CD4-positive, alpha-beta T cell treated with Interleukin-21 for 1 hour (primary cell): ENCODE results near the gene ATF7.
"Not testable (repeated sequence)": the region's sequence is repeated elsewhere in the genome, so short reads cannot be mapped to it uniquely, and the experiment has no call there.

Experiments
- DNase-seq: peaks from one replicate; pipeline ENCODE4 v3.0.0-alpha.2; 2020

Gene ATF7

DNA sequence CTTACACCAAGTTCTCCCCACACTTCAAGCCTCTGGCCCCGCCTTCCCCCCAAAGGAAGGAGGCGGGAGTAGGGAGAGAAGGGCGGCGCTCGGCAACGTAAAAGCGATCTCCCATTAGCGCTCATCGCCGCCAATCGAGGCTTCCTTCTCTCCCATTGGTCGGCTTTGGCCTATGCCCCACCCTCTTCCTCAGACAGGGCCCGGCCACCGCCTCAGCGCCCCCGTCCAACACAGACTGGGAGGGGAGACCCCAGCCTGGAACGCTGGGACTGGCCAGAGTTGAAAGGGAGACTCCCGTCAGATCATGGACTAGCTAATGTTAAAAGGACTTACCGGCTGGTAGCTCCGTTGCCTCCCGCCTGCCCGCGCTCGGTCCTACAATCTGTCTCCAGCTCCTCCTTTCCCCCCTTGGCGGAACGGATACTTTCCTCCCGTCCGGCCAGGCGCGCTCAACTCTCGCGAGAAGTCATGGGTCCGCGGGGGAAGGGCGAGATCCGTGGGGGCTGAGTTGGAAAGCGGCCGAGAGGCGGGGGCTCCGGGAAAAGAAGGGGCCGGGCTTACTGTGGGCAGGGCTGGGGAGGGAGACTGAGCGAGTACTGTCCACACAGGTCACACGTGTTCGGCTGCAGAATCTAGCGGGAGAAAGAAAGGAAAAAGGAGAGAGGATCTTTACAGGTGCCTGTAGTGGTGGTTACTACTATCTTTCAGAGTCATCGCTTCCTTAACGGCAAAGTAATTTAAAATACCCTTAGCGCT lies at the start of gene ATF7:
Gene ATF7, minus strand, starts transcription at position 437 of the 756 bp plus-strand sequence. CDS start 25,382 bp downstream, outside the sequence.
- DNase-seq = peak; percentile 99

DNA sequence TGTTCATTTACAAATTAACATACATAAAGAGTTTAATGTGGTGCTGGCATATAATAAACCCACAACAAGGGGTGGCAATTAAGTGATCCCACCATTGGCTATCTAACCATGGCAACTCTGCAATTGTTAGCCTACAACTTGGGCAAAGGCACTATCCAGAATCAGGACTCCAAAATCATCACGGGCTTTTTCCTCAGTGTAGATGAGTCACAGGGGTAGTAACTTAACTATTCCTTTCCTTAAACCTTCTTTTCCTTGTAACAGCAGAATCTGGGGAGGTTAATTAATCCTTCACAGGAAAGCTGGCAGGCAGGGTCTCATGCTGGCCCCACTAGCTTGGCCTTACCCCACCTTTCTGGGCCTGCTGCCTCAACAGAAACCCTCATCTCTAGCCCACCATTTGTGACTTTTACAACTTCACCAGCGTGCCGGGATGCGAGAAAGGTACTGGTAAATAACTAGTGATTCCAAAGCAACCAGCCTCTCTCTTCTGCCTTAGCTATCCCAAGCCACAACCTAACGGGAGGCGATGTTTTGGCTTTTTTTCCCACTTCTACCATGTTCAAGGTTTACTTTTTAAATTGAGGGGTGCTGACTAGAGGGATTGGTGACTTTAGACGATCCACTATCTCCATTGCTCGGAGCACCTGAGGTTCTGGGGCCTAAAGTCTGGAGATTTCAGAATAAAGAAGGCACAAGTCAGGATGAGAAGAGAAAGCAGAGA lies 49.0 kb upstream of the ATF7 start:
- no peak for DNase-seq

DNA sequence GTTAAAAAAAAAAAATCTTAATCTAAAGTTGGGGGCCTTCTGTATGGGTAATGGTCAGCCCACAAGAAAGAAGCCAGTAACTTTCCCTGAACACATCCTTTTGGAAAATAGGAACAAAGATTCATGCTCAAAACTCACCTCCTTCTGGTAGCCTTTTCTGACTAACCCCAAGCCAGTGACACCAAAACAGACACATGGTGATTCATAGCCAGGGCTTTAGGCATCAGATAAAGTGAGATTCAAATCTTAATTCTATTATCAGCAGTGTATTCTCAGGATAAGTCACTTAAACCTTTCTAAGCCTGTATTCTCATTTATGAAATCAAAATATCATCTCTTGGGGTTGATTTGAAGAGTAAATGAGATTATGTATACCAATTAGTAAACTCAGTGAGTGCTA lies 44.8 kb upstream of the ATF7 start:
- no peak for DNase-seq

DNA sequence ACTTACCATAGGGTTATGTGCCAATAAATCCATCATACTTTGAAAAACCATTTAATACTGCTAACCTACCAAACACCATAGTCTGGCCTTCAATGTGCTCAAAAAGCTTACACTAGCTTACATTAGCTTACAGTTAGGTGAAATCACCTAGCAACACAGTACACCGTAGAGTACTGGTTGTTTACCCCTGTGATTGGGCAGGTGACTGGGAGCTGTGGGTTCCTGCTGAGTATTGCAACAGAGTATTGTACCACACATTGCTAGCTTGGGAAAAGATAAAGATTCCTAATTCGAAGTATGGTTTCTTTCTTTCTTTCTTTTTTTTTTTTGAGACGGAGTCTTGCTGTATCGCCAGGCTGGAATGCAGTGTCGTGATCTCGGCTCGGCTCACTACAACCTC lies 44.1 kb upstream of the ATF7 start:
- no peak for DNase-seq

DNA sequence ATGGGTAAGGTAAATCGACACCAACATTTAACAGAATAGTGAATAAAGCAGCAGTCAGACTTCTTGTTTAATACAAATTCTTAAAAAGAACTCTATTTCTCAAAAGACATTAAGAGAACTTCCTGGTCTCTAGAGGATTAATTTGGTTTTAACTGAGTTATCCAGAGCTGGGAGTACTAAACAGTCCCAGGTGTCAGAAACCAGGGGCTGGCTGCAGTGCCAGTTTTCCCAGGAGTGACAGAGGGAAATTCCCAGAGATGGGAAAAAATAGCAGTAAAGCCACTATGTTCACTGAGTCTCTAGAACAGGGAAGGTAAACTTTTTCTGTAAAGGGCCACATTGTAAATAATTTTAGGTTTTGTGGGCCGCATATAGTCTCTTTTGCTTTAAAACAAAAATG lies 40.9 kb upstream of the ATF7 start:
- no peak for DNase-seq

DNA sequence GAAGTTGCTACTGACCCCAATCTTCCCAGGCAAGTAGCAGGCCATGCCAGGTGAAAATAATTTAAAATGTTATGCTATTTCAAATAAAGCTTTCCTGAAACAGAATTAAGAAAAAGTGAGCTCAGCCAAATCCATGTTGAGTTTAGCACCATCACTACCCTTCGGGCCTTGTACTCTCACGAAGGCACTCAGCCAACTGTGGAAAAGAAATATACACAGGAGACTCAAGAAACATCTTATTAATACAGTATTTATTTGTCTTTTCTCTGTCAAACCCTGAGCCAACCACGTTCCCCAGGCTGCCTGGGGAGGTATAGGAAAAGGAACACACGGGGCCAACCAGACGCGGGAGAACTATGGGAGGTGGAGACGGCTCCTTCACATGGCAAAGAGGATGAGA lies 38.8 kb upstream of the ATF7 start:
- DNase-seq = no peak

DNA sequence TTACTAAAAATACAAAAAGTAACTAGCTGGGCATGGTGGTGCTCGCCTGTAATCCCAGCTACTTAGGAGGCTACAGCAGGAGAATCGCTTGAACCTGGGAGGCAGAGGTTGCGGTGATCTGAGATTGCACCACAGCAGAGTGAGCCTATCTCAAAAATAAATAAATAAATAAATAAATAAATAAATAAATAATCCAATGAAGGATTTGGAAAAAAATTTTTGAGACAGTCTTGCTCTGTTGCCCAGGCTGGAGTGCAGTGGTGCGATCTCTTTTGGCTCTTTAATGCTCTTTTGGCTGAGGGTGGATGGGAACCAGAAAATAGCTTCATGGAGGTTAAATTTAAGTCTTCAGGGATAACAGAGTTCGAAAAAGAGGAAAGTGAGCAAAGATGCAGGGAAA lies 38.0 kb upstream of the ATF7 start:
- DNase-seq = no peak

DNA sequence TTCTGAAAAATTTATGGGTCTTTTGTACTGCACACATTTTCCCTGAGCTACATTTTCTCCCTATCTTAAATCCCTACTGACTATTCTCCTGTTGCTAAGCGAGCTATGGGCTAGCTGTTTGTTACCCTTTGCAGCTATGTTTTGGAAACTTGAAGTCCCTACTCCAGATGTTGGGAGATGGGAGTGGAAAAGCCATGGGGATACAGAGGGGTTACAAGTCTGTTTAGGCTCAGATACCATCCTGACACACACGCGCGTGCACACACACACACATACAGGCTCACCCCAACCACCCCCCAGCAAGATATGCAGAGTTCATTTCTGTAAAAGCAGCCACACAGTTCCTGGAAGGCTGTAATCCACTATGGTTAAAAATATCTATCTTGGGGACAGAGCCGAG lies 33.9 kb upstream of the ATF7 start:
- DNase-seq = no peak

DNA sequence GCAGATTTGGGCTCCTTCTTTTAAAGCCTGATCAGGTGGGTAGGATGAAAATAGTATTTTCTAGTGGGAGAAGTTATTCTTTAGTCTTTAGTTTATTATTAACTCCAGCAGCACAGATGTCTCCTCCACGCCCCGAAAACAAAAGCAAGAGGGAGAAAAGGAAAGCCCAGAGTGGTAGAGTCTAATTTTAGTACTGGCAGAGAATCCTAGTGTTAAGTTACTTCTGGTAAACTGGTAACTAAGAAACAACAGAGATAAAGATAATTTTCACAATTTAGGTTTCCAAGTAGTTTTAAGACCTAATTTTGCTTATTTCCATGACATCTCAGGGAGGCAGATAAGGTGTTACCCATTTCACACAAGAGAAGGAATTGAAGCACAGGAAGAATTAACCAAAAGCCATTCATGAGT lies 33.4 kb upstream of the ATF7 start:
- no peak for DNase-seq

DNA sequence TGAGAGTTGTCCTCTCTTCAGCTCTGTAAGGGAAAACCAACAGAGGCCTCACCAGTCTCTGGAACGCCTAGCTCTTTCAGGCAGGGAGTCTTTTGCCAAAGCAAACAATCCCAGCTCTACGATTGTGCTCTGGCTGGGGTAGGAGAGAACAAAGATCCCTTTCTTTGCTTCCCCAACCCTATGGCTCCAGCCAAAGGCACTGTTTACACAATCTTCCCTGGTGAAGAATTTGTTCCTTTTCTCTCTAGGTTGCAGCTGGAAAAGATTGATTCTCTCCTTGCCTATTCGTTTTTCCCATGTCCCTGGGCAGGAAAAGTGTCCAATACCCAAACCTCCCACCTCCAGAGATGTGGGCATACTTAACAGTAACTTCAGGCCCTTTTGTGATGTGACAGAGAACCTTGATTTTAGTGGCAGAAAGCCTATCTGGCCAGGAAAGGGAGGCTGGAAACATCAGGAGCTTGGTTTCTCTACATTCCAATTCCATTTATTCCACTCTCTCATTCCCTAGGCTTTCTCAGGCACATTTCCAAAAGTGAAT lies 32.9 kb upstream of the ATF7 start:
- DNase-seq = no peak

DNA sequence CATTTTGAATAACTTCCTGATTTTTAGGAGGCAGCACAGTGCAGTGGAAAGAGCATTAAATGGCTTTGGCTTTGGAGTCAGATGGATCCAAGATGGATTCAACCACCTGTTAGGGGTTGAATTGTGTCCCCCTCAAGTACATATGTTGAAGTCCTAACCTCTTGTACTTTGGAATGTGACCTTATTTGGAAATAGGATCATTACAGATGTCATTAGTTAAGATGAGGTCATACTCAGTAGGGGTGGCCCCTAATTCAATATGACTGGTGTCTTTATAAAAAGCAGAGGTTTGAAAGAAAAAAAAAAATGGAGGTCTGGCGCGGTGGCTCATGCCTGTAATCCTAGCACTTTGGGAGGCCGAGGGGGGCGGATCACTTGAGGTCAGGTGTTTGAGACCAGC lies 30.9 kb upstream of the ATF7 start:
- no peak for DNase-seq

DNA sequence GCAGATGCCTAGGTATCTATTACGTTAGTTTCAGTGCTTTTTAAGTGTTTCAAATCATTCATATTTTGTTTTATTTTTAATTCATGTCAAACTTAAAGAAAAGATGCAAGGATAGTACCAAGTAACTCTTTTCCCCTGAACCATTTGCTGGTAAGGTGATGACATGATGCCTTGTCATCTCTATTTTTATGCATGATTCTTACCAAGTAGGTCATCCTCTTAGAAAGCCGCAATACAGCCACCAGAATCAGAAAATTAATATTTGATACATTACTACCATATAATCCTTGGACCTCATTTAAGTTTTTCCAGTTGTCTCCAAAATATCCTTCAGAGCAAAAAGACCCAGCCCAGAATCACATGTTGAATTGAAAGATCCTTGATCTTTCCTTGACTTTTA lies 27.4 kb upstream of the ATF7 start:
- DNase-seq = no peak

DNA sequence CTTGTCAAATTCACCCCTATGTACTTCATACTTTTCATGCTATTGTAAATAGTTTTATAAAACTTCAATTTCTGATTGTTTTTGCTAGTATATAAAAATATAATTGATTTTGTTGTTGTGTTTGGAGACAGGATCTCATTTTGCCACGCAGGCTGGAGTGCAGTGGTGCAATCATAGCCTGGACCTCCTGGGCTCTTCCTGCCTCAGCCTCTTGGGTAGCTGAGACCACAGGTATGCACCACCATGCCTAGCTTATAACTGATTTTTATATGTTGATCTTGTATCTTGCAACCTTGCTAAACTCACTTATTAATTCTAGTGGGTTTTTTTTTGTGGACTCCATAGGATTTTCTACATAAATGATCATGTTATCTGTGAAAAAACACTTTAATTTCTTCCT lies 26.2 kb upstream of the ATF7 start:
- no peak for DNase-seq

DNA sequence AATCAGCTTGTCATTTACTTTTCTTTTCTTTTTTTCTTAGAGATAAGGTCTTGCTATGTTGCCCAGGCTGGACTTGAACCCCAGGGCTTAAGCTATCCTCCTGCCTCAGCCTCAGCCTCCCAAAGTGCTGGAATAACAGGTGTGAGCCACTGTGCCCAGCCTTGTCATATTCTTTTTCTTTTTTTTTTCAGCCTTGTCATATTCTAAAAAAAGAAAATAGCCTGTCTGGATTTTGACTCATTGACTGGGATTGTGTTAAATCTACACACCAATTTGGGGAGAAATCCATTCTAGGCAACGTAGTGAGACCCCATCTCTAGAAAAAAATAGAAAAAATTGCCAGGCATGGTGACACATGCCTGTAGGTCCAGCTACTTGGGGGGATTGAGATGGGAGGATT lies 25.6 kb upstream of the ATF7 start:
- DNase-seq = no peak

DNA sequence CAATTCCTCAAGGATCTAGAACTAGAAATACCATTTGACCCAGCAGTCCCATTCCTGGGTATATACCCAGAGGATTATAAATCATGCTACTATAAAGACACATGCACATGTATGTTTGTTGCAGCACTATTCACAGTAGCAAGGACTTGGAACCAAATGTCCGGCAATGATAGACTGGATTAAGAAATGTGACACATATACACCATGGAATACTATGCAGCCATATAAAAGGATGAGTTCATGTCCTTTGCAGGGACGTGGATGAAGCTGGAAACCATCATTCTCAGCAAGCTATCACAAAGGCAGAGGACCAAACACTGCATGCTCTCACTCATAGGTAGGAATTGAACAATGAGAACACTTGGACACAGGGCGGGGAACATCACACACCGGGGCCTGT lies 20.1 kb upstream of the ATF7 start:
- not testable (repeated sequence) for DNase-seq

DNA sequence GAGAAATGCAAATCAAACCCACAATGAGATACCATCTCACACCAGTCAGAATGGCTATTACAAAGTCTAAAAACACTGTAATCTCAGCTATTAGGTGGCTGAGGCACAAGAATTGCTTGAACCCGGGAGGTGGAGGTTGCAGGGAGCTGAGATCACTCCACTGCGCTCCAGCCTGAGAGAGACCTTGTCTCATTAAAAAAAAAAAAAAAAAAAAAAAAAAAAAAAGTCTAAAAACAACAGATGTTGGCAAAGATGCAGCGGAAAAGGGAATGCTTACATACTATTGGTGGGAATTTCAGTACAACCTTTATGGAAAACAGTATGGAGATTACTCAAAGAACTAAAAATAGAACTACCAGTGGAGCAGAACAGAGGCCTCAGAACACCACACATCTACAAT lies 19.0 kb upstream of the ATF7 start:
- DNase-seq = no peak

DNA sequence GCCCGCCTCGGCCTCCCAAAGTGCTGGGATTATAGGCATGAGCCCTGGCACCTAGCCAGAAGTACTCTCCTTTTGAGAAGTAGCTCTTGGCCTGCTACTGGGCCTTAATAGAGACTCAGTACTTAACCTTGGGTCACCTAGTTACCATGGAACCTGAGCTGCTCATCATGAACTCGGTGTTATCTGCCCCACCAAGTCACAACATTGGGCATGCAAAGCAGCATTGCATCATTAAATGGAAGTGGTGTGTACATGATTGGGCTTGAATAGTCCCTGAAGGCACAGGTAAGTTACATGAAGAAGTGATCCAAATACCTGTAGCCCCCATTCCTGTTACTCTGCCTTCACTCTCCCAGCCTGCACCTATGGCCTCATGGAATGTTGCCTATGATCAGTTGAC lies 18.0 kb upstream of the ATF7 start:
- DNase-seq = no peak

DNA sequence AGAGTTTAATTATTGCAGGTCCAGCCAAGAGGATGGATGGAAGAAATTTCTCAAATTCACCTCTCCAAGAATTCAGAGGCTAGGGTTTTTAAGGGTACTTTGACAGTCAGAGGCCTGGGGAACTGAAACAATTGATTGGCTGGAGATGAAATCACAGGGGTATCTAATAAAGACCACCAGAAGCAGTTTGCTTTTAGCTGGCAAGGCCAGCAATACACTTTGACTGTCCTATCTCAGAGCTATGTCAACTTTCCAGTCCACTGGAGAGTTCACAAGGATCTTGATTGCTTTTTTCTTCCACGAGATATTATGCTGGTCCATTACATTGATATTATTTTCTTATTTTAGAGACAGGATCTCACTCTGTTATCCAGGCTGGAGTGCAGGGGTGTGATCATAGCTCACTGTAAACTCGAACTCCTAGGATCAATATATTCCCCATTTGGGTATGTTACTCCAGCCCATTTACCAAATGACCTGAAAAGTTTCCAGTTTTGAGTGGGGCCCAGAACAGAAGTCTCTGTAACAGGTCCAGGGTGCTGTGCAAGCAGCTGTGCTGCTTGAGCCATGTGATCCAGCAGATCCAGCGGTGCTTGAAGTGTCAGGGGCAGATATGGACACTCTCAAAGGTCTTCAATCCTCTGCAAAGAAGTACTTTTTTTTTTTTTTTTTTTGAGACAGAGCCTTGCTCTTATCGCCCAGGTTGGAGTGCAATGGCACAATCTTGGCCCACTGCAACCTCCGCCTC lies 17.2 kb upstream of the ATF7 start:
- DNase-seq = no peak

DNA sequence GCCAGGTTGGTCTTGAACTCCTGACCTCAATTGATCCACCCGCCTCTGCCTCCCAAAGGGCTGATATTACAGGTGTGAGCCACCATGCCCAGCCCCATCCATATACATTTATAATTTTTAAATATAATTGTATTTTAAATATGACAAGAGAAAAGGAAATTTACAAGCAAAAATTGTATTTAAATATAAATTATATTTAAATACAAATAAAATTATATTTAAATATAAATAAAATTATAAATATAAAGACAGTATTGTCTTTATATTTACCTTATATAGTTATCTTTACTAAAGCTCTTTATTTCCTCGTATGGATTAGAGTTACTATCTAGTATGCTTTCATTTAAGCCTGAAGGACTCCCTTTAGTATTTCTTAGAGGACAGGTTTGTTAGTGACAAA lies 11.9 kb upstream of the ATF7 start:
- DNase-seq = no peak

DNA sequence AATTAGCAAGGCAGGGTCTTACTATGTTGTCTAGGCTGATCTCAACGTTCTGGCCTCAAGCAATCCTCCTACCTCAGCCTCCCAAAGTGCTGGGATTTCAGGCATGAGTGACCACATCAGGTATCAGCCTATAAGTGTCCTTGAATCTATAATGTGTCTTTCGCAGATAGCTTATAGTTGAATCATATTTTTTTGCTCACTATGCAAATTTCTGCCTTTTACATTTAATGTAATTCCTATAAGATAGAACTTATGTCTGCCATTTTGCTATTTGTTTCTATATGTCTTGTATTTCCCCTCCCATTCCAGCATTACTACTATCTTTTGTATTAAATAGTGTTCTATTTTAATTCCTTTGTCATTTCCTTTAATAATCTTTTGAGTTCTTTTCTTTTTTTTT lies 10.5 kb upstream of the ATF7 start:
- no peak for DNase-seq

DNA sequence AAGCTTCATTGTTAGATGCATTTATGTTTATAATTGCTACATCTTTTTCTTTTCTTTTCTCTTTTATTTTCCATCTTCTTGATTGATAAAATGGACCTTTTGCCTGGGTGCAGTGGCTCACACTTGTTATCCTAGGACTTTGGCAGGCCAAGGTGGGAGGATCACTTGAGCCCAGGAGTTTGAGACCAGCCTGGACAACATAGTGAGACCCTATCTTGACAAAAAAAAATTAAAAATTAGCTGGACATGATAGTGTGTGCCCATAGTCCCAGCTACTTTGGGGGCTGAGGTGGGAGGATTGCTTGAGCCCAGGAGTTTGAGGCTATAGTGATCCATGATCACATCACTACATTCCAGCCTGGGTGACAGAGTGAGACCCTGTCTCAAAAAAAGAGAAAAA lies 9.5 kb upstream of the ATF7 start:
- DNase-seq = not testable (repeated sequence)

DNA sequence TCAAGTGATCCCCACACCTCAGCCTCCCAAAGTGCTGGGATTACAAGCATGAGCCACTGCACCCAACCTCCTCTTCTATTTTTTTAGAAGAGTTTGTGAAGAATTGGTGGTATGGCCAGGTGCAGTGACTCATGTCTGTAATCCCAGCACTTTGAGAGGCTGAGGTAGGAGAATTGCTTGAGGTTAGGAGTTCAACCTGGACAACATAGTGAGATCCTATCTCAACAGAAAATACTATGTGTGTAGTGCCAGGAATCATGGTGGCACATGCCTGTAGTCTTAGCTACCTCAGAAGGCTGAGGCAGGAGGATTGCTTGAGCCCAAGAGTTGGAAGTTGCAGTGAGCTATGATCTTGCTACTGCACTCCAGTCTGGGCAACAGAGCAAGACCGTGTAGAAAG lies 5.5 kb upstream of the ATF7 start:
- no peak for DNase-seq

DNA sequence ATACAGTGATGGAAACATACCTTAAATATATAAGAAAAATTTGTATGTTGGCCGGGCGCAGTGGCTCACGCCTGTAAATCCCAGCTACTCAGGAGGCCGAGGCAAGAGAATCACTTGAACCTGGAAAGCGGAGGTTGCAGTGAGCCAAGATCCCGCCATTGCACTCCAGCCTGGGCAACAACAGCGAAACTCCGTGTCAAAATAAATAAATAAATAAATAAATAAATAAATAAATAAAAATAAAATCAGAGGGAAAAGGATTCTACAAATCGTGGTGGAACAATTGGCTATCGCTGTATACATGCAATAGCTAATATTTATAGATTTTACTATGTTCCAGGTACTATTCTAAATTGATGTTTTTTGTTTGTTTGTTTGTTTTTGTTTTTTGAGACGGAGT lies 1.7 kb upstream of the ATF7 start:
- DNase-seq = no peak

DNA sequence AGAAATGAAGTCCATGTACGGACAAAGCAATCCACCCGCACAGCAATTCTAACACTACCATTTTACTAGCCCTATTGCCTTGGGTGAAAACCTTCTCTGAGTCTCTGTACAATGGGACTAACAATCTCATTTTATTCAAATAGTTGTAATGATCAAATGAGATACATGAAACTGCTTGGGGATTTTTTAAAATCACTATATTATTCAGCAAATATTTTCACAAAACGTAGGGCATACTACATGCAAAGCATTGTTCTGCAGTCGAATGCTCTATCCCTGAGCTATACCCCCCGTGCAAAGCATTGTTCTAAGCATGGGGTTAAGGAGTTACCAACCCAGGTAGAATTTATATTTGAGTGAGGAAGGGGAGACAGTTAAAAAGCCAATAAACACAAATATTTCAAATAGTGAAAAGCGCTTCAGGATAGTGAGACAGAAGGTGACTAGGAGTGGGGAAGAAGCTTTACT lies 554 bp upstream of the ATF7 start:
- DNase-seq = no peak
